ENCODE results near the gene GTF2A2.
"Not testable (repeated sequence)": the region's sequence is repeated elsewhere in the genome, so short reads cannot be mapped to it uniquely, and the experiment has no call there.

- not testable (repeated sequence) for TF ChIP-seq TEAD4 (CRISPR knock-in tag; IDR thresholded peaks at IDR 0.05); CTCF (IDR thresholded peaks at IDR 0.05); CBFB (CRISPR knock-in tag; IDR thresholded peaks at IDR 0.05; ENCODE audit: low read depth)
Measured at GRCh38 chr15:59645812-59646211, 11.5 kb downstream of the GTF2A2 start.

Data from WTC11 (cell line).